Pancreas (tissue), 10 donors: ENCODE measurements around the gene C2orf68. TPM values are rescaled to one million over a fixed set of nuclear protein-coding genes. Genes with fewer than 3 reads are reported as not detected.
"Not testable (repeated sequence)": the region's sequence is repeated elsewhere in the genome, so short reads cannot be mapped to it uniquely, and the experiment has no call there.

Experiments
- ATAC-seq, 4 donors: fragments of 200-7000 bp; cut with Tn5 transposase; one replicate each; pipeline versions ENCODE4 v1.8.0 to v1.9.1; 2020; ENCODE audit warnings: mild to moderate bottlenecking in 4 of 4, moderate library complexity in 4 of 4
- DNase-seq, 6 donors: peaks; one replicate each; pipeline ENCODE4 v3.0.0-alpha.2; 2020
- FAIRE-seq: peaks from 2 replicates; lab custom pipeline; 2012; peaks lifted over from hg19 to GRCh38; lab: Jason Lieb, UNC
- H3K27ac ChIP-seq, 4 donors: fragments of 200-600 bp; sonication (generic); 1 replicate in 3 of 4; 2 replicates in 1 of 4; pipeline versions ENCODE4 v1.5.0 to v1.8.0; 2020
- H3K27me3 ChIP-seq, 4 donors: fragments of 200-600 bp; one replicate each; pipeline ENCODE4 v1.8.0; 2021
- H3K36me3 ChIP-seq, 3 donors: fragments of 200-600 bp; sonication (generic) in 1 of 3; one replicate each; pipeline versions ENCODE4 v1.5.0 to v1.8.0; 2020 to 2021
- H3K4me1 ChIP-seq, 3 donors: fragments of 200-600 bp; one replicate each; pipeline ENCODE4 v1.8.0; 2021
- H3K4me3 ChIP-seq, 4 donors: fragments of 200-600 bp; sonication (generic) in 2 of 4; one replicate each; pipeline versions ENCODE4 v1.5.0 to v1.8.0; 2020 to 2021
- H3K9me3 ChIP-seq, 4 donors: fragments of 200-600 bp; one replicate each; pipeline ENCODE4 v1.8.0; 2021
- CTCF ChIP-seq, 4 donors: fragments of 200-600 bp; sonication (generic) in 3 of 4; IDR thresholded peaks; one replicate each; pipeline versions ENCODE4 v1.5.0 to v1.8.0; 2021; ENCODE audit warnings: antibody characterized with exemption in 4 of 4
- WGBS, 2 donors: extraction: QIAGEN DNeasy Blood & Tissue Kit; methylation state at CpG; one replicate each; pipeline ENCODE4 v1.1.7; 2013; 5-methylcytosine and 5-hydroxymethylcytosine counted together
- intact Hi-C, 3 donors: fragments of 100-400 bp; cut with DNase I; formaldehyde crosslinking; loops; one replicate each; pipeline versions ENCODE4 v1.11.1 to v1.14.2; 2022
- polyA plus RNA-seq, 2 donors: library from polyadenylated mRNA; stranded (reverse); fragments of 200-250 nt; gene quantifications; one replicate each; pipeline ENCODE4 v1.2.3, GENCODE V29; 2013
- total RNA-seq, 6 donors: library from RNA; stranded (reverse); fragmentation: NEBNext Ultra II Directional in 4 of 6; extraction: Animal tissue kit (Norgen Biotek cat#: 25700) in 4 of 6; gene quantifications; one replicate each; pipeline versions ENCODE4 v1.2.1 to v1.2.4, GENCODE V29; 2021 to 2023
- donor health status: healthy with polysubstance abuse.
- donor health status: DM: no; HTN: no; CAD: no; lungs with moderate emphysema.
- donor health status: DM: no; HTN: no; CAD: no.
- donor health status: control.
- donor health status: control.
- donor health status: Bipolar disorder and iron deficiency.
- donor health status: DM: yes; HTN: yes; CAD: no.
- donor health status: DM: no; HTN: no; CAD: no.
- donor health status: DM: no; HTN: no; CAD: no.
- donor health status: DM: yes; HTN: yes; CAD: no.

Gene C2orf68
- total and polyA plus RNA-seq, 8 donors: 12.3 to 33.1 (median 15.8) TPM

DNA sequence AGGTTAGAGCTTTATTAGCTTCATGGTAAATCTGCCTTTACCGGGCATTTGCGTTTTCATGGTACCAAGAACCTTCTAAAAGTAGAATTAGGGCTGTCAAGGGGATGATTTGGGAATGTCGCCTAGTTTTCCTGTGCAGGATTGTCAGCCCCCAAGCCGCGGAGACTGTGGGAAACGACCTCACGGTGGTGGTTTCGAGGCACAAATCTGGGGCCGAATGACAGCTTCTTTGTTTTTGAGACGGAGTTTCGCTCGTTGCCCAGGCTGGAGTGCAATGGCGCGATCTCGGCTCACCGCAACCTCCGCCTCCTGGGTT, 3.5 kb upstream of the C2orf68 start:
- intact Hi-C loops: no loop called here
- peak in 1 of 6 donors; percentile 39 for DNase-seq
- FAIRE-seq: no peak
- H3K9me3 ChIP-seq: no peaks in the 10 kb centered on the region
- peaks cover 0 to 13% (median 0%) of the 10 kb centered on the region in 3 donors for H3K36me3 ChIP-seq
- no peak for ATAC-seq
- H3K4me3 ChIP-seq: peak overlapping the region in 2 of 4 donors; percentile 84 to 98
- WGBS, 2 donors: 83% methylated on average over 17 of the region's 17 CpGs
- H3K27ac ChIP-seq: peak overlapping the region in 2 of 4 donors; percentile 69 to 71
- peaks cover 5 to 14% (median 11%) of the 10 kb centered on the region in 3 donors for H3K4me1 ChIP-seq
- no peaks in the 10 kb centered on the region for H3K27me3 ChIP-seq
- TF ChIP-seq CTCF (IDR thresholded peaks at IDR 0.05): no peak

- peak in 1 of 6 donors; percentile 39 for DNase-seq
- peaks cover 5 to 20% (median 11%) of the 10 kb centered on the region in 3 donors for H3K4me1 ChIP-seq
Observed at GRCh38 chr2:85614757-85615156, 2.9 kb upstream of the C2orf68 start.

GRCh38 chr2:85613717-85614515, 2.0 kb upstream of the C2orf68 start:
- peaks cover 5 to 23% (median 11%) of the 10 kb centered on the region in 3 donors for H3K4me1 ChIP-seq
- WGBS, 2 donors: 81 to 87% methylated on average over 10 of the region's 10 CpGs

More at GRCh38 chr2:85614757-85615156, 2.9 kb upstream of the C2orf68 start:
- H3K4me3 ChIP-seq, FAIRE-seq, H3K27ac ChIP-seq, H3K36me3 ChIP-seq, intact Hi-C loops, ATAC-seq, H3K27me3 ChIP-seq, H3K9me3 ChIP-seq: not testable (repeated sequence)
- WGBS, 2 donors: 92 to 97% methylated on average over 7 of the region's 7 CpGs

GRCh38 chr2:85611217-85611704, 605 bp downstream of the C2orf68 start:
- 2 to 3% methylated on average over 23 to 24 of the region's 24 CpGs for WGBS, 2 donors
- ATAC-seq (peak in 2 of 4 donors; percentile 36 to 45), FAIRE-seq (no peak), DNase-seq (no peak)
- intact Hi-C loops: no loop called here
- Histone ChIP-seq H3K4me1 (peaks cover 0 to 17% (median 0%) of the 10 kb centered on the region in 3 donors), H3K27ac (peak overlapping the region; percentile 51 to 78 (median 64)), H3K27me3 (no peaks in the 10 kb centered on the region), H3K36me3 (no peaks in the 10 kb centered on the region), H3K9me3 (no peaks in the 10 kb centered on the region), H3K4me3 (peak overlapping the region; percentile 57 to 91 (median 72))
- TF ChIP-seq CTCF (IDR thresholded peaks at IDR 0.05): no peak

More at GRCh38 chr2:85613717-85614515, 2.0 kb upstream of the C2orf68 start:
- intact Hi-C loops: no loop called here
- Histone ChIP-seq H3K36me3 (no peaks in the 10 kb centered on the region), H3K4me3 (no peak overlapping the region), H3K27me3 (no peaks in the 10 kb centered on the region), H3K27ac (no peak overlapping the region), H3K9me3 (no peaks in the 10 kb centered on the region)
- no peak for ATAC-seq
- FAIRE-seq: no peak
- DNase-seq: peak in 1 of 6 donors; percentile 13
- no peak for TF ChIP-seq CTCF (IDR thresholded peaks at IDR 0.05)

- Histone ChIP-seq H3K27me3 (no peaks in the 10 kb centered on the region), H3K4me3 (no peak overlapping the region), H3K4me1 (peaks cover 9 to 34% (median 17%) of the 10 kb centered on the region in 3 donors), H3K27ac (no peak overlapping the region), H3K9me3 (no peaks in the 10 kb centered on the region), H3K36me3 (no peaks in the 10 kb centered on the region)
- no peak for TF ChIP-seq CTCF (IDR thresholded peaks at IDR 0.05)
- no peak for DNase-seq
- intact Hi-C loops: no loop called here
- no peak for FAIRE-seq
- no peak for ATAC-seq
- WGBS, 2 donors: 69 to 75% methylated on average over 9 of the region's 9 CpGs
Observed at GRCh38 chr2:85607268-85608215, 4.3 kb downstream of the C2orf68 start.
